K562 (cell line): ENCODE data around the gene ITPR1. TPM values are rescaled to one million over a fixed set of nuclear protein-coding genes. Genes with fewer than 3 reads are reported as not detected.

ENCODE experiments used
- ATF7 ChIP-seq: fragments of 450-650 bp; IDR thresholded peaks from 2 replicates; pipeline ENCODE4 v1.7.1; 2014; ENCODE audit warnings: mild to moderate bottlenecking, moderate library complexity
- BMI1 ChIP-seq: fragments of 150-350 bp; IDR thresholded peaks from 2 replicates; pipeline ENCODE4 v1.6.1; 2014; ENCODE audit warnings: low read length
- CCAR2 ChIP-seq: fragments of 200-400 bp; formaldehyde crosslinking; IDR thresholded peaks from 2 replicates; pipeline ENCODE4 v1.6.1; 2017; ENCODE audit warnings: mild to moderate bottlenecking, low read depth, low read length
- CREB1 ChIP-seq, 2 experiments: sonication (generic) in 1 of 2; formaldehyde crosslinking in 1 of 2; IDR thresholded peaks; 2 replicates each; pipeline versions ENCODE4 v1.6.1 to v1.8.0; 2012 to 2022; ENCODE audit warnings: inconsistent platforms in 1 of 2, mild to moderate bottlenecking in 1 of 2, missing genetic modification reagents in 1 of 2, moderate library complexity in 1 of 2
- DLX4 ChIP-seq: fragments of 250-450 bp; sonication (Bioruptor Pico); IDR thresholded peaks from 2 replicates; pipeline ENCODE4 v1.6.1; 2021; ENCODE audit warnings: mild to moderate bottlenecking
- E2F6 ChIP-seq, 2 experiments: IDR thresholded peaks; 2 replicates each; pipeline ENCODE4 v1.6.1; 2011; ENCODE audit warnings: borderline replicate concordance in 1 of 2, control low read depth in 1 of 2, low read depth in 1 of 2, low read length in 1 of 2, mild to moderate bottlenecking in 1 of 2, mixed read lengths in 1 of 2, moderate library complexity in 1 of 2; ENCODE audit not compliant: insufficient read depth in 1 of 2, insufficient read length in 1 of 2, poor library complexity in 1 of 2, severe bottlenecking in 1 of 2; ENCODE audit errors: extremely low read depth in 1 of 2
- FOXP1 ChIP-seq: sonication (generic); formaldehyde crosslinking; IDR thresholded peaks from 2 replicates; pipeline ENCODE4 v1.8.0; 2022; ENCODE audit warnings: mild to moderate bottlenecking, missing genetic modification reagents
- GATAD2A ChIP-seq: fragments of 450-650 bp; IDR thresholded peaks from 2 replicates; pipeline ENCODE4 v1.6.1; 2017
- HBP1 ChIP-seq: fragments of 450-650 bp; formaldehyde crosslinking; IDR thresholded peaks from 2 replicates; pipeline ENCODE4 v1.4.0; 2022; ENCODE audit warnings: missing genetic modification characterization
- IRF2 ChIP-seq: sonication (generic); formaldehyde crosslinking; IDR thresholded peaks from 2 replicates; pipeline ENCODE4 v1.8.1; 2022; ENCODE audit warnings: mild to moderate bottlenecking, missing genetic modification reagents
- NFE2 ChIP-seq: IDR thresholded peaks from 2 replicates; pipeline ENCODE4 v1.6.1; 2014; ENCODE audit warnings: antibody characterized with exemption, low read depth
- NR0B1 ChIP-seq: fragments of 450-650 bp; IDR thresholded peaks from one replicate; pipeline ENCODE4 v1.6.1; 2018; ENCODE audit warnings: mild to moderate bottlenecking, moderate library complexity; ENCODE audit not compliant: partially characterized antibody
- SP2 ChIP-seq: IDR thresholded peaks from 2 replicates; pipeline ENCODE4 v1.6.1; 2011; ENCODE audit warnings: mild to moderate bottlenecking, low read depth, low read length, moderate library complexity; ENCODE audit not compliant: poor library complexity, severe bottlenecking; ENCODE audit errors: extremely low read depth
- XRCC4 ChIP-seq: IDR thresholded peaks from one replicate; pipeline ENCODE4 v1.6.1; 2011; ENCODE audit not compliant: insufficient read depth, insufficient read length; ENCODE audit errors: extremely low read depth
- ZFP91 ChIP-seq: sonication (generic); formaldehyde crosslinking; IDR thresholded peaks from 2 replicates; pipeline ENCODE4 v1.8.0; 2022; ENCODE audit warnings: mild to moderate bottlenecking, missing genetic modification reagents
- ZKSCAN3 ChIP-seq: fragments of 250-450 bp; sonication (Bioruptor Pico); IDR thresholded peaks from 2 replicates; pipeline ENCODE4 v1.4.0; 2020
- ZNF263 ChIP-seq: sonication (generic); formaldehyde crosslinking; IDR thresholded peaks from 2 replicates; pipeline ENCODE4 v1.8.0; 2022; ENCODE audit warnings: mild to moderate bottlenecking, missing genetic modification reagents, borderline replicate concordance
- ZNF395 ChIP-seq: fragments of 200-800 bp; sonication (Bioruptor generic); IDR thresholded peaks from 2 replicates; pipeline ENCODE4 v1.6.1; 2017; ENCODE audit warnings: missing genetic modification characterization, missing compliant biosample characterization
- ZNF707 ChIP-seq: fragments of 250-450 bp; sonication (Bioruptor Pico); conservative IDR thresholded peaks from 2 replicates; pipeline ENCODE4 v1.8.0; 2022; ENCODE audit warnings: inconsistent platforms, mild to moderate bottlenecking, moderate library complexity
- polyA plus RNA-seq, 8 experiments: library from polyadenylated mRNA; depleted of rRNA in 4 of 8; stranded (reverse) in 5 of 8; unstranded in 3 of 8; fragments of >200 nt; fragmentation: Nextera tagmentation in 2 of 8; fragmentation: Illumina TruSeq in 1 of 8; extraction: Ambion mirVana in 2 of 8; extraction: Trizol in 1 of 8; gene quantifications; 2 replicates each; pipeline versions ENCODE4 v1.2.1 to v1.2.3, GENCODE V29; 2011 to 2014; ENCODE audit warnings: inconsistent platforms in 1 of 8, missing spikeins in 1 of 8
- total RNA-seq, 7 experiments: library from RNA; depleted of rRNA in 6 of 7; stranded (reverse); fragments of >200 nt in 6 of 7; fragmentation: Illumina TruSeq in 2 of 7; extraction: Trizol in 2 of 7; gene quantifications; 2 replicates each; pipeline versions ENCODE4 v1.2.1 to v1.2.3, GENCODE V29; 2011 to 2021; ENCODE audit warnings: low replicate concordance in 1 of 7

The ITPR1 gene
- total and polyA plus RNA-seq, 9 of the 15 experiments (the other 6 are each of a cell fraction or from before 2014, with no cell fraction given): 22.4 to 40.0 (median 27.4) TPM

GRCh38 chr3:4804161-4805058 lies 311.3 kb downstream of the ITPR1 start (continued):
- TF ChIP-seq ZFP91 (CRISPR knock-in tag) (no peak), NR0B1 (no peak), BMI1 (no peak), SP2 (no peak), ZNF707 (CRISPR knock-in tag) (no peak), DLX4 (CRISPR knock-in tag) (no peak), IRF2 (CRISPR knock-in tag) (no peak), ZNF395 (CRISPR knock-in tag) (no peak), E2F6 (IDR thresholded peaks at IDR 0.05; ENCODE audit: borderline replicate concordance in 1 of 2, extremely low read depth in 1 of 2, insufficient read depth in 1 of 2, insufficient read length in 1 of 2, low read depth in 1 of 2, low read length in 1 of 2, poor library complexity in 1 of 2, severe bottlenecking in 1 of 2) (no peak), ATF7 (0 out of 2 replicates have a peak, but pooled peaks have one; percentile 12), NFE2 (no peak), ZKSCAN3 (CRISPR knock-in tag) (no peak), CREB1 (IDR thresholded peaks at IDR 0.05) (no peak), CREB1 (CRISPR knock-in tag; IDR thresholded peaks at IDR 0.05) (no peak), ZNF263 (no peak), FOXP1 (CRISPR knock-in tag) (no peak), XRCC4 (no peak), GATAD2A (no peak), CCAR2 (no peak), HBP1 (CRISPR knock-in tag) (no peak)
